SU-DHL-6 (cell line): ENCODE results near the gene DOK1.

Source experiments
- EZH2phosphoT487 ChIP-seq: fragments of 200-600 bp; sonication (generic), shearing (Covaris generic); conservative IDR thresholded peaks from 2 replicates; pipeline ENCODE4 v1.6.1; 2018; ENCODE audit warnings: mild to moderate bottlenecking, antibody characterized with exemption, low read length, moderate library complexity, mixed read lengths
- TF ChIP-seq, protein P1 (sequence below): fragments of 200-600 bp; sonication (generic); IDR thresholded peaks from one replicate; pipeline ENCODE4 v1.5.1; 2017; ENCODE audit warnings: antibody characterized with exemption, mild to moderate bottlenecking, low read length, moderate library complexity; ENCODE audit not compliant: insufficient read depth, poor library complexity, severe bottlenecking

DNA sequence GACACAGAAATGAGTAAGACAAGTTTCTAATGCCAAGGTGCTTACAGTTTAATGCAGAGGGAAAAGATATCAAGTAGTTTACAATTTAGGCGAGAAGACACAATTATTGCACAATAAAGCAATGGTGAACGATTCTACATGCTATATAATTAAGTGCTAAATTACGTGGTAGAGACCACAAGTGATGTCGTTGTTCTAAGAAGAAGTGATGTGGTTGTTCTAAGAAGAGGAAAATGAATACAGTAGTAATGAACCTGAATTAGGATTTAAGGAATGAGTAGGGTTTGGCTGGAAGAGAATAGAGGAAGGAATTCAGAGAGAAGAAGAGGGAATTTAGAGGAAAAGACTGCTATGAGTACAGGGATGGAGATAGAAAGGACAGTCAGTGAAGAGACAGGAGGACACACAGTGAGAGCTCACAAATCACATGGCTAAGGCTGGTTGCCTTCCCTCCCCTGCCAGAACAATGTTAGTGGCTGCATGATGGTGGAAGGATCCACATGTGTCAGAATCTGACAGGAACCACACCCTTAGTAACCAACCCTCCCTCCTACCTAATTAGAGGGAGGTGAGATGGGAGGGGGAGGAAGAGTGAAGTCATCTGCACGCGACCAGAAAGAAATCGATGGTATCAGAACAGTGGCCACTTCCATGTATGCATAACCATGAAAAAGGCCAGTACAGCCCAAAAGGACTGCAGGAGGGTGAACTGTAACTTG lies 48.9 kb downstream of the DOK1 start:
- TF ChIP-seq, protein P1, sequence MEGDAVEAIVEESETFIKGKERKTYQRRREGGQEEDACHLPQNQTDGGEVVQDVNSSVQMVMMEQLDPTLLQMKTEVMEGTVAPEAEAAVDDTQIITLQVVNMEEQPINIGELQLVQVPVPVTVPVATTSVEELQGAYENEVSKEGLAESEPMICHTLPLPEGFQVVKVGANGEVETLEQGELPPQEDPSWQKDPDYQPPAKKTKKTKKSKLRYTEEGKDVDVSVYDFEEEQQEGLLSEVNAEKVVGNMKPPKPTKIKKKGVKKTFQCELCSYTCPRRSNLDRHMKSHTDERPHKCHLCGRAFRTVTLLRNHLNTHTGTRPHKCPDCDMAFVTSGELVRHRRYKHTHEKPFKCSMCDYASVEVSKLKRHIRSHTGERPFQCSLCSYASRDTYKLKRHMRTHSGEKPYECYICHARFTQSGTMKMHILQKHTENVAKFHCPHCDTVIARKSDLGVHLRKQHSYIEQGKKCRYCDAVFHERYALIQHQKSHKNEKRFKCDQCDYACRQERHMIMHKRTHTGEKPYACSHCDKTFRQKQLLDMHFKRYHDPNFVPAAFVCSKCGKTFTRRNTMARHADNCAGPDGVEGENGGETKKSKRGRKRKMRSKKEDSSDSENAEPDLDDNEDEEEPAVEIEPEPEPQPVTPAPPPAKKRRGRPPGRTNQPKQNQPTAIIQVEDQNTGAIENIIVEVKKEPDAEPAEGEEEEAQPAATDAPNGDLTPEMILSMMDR: no peak
- TF ChIP-seq EZH2phosphoT487: no peak
